Hypothalamus (tissue), 51 donors: ENCODE measurements around the gene SLC41A3.
"Not testable (repeated sequence)": the region's sequence is repeated elsewhere in the genome, so short reads cannot be mapped to it uniquely, and the experiment has no call there.

Experiments used
- DNase-seq, 51 donors: peaks; one replicate each; lab custom pipeline; 2025; lab: John Stamatoyannopoulos, UW

SLC41A3 gene

DNA sequence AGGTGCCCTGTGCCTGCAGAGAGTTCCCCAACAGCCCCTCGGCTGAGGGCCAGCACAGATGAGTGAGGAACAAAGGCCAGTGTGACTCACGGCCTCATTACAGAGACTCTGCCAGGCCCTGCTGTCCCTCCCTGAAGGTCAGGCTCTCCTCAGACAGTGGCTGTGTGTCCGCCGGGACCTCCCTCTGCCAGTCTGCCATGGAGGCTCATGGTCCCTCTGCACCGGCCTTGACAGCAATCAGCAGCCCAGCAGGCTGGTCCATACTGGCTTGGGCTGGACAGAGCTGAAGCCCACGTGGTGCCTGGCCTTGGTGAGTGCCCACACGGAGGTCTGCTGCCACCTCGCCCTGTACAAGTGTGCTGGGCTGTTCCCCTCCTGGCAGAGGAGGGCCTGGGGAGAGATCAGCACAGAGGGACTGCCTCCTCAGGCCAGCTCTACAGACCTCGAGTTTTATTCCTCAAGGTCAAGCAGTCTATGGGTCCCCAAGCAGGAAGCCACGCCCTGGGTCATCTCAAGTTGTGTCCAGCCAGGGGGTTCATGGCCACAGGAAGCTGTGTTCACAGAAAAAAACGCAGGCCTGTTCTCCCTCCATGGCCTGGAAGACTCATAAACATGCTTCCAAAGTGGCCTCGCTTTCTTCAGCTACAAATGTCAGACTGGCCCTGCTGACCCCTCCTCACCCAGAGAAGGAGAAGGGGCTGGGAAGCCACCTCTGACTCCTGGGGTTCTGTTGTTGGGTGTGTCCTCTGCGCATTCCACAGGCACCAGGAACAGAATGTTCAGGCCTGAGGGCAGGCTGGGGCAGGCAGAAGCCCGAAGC is 27.0 kb downstream of the SLC41A3 start:
- peak in 21 of 51 donors; percentile 14 to 79 (median 29) for DNase-seq

DNA sequence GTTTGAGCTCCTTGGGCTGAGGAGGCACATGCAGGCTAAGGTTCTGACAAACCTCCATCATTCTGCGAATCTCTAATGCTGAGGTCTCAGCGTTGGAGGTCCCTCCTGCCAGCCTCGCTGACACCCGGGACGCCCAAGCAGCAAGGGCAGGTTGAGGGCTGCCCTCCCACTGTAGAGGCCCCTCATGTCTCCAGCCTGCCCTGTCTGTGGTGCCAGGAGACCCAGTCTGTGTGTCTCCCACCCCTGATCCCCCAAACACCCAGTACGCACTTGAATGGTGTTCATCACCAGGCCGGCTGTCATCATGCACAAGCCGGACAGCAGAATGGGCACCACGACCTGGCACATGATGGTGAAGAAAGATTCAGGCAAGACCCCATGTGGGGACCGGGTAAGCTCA is 27.8 kb downstream of the SLC41A3 start:
- DNase-seq = no peak

DNA sequence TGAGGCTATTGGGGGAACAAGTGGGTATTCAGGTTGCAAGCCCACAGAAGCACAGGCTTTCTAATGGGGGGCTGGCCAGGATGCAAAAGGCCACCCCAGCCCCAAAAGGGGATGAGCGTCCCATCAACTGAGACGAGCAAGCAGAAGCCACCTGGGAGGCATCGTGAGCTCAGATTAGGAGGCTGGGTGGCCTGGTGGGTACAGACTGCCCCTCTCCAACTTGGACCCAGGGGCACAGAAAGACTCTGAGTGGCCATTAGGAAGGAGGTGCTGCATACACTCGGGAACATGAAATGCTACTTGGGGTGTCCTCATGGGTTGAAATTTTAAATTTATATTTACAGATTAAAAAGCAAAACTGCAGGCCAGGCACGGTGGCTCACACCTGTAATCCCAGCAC is 29.1 kb downstream of the SLC41A3 start:
- no peak for DNase-seq

DNA sequence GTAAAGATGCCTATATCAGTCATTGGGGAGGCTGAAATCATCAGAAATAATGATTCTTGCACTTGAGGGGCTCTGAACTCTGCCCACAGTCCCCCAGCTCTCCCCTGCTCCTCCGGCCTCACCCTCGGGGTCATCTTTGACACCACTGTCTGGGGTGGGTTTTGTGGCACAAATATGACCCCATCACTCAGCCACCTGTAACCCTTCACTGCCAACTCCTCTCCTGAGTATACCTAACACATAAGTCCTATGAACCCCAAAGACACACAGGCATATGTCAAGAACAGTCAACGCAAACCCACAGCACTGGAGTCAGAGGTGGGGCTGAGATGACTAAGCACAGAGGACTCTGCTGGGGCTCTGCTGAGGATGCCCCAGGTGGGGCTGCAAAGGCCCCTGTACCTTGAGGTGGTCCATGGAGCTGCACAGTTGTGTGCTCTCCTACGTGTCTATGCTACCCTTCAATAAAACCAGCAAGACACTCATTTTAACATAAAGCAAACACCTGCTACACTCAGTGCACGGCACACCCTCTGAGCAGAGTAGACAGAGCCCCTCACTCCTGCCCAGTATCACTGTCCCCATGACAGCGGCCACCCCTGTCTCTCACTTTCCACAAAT is 29.9 kb downstream of the SLC41A3 start:
- DNase-seq = no peak

DNA sequence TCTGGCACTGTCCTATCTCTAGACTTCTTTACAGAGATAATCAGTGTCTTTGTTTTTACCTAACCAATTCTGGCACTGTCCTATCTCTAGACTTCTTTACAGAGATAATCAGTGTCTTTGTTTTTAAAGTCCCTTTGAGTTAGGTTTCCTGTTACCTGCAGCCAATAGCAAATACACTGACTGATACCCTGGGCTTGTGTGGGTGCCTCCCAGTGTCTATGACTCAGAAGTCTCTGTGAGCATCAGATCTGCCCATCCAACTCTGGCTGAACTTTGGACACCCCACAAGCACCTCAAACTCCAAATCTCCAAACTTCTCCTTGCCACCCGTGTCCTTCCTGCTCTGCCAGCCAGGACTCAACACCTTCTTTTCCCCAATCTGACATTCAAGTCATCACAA is 30.4 kb downstream of the SLC41A3 start:
- DNase-seq = no peak

DNA sequence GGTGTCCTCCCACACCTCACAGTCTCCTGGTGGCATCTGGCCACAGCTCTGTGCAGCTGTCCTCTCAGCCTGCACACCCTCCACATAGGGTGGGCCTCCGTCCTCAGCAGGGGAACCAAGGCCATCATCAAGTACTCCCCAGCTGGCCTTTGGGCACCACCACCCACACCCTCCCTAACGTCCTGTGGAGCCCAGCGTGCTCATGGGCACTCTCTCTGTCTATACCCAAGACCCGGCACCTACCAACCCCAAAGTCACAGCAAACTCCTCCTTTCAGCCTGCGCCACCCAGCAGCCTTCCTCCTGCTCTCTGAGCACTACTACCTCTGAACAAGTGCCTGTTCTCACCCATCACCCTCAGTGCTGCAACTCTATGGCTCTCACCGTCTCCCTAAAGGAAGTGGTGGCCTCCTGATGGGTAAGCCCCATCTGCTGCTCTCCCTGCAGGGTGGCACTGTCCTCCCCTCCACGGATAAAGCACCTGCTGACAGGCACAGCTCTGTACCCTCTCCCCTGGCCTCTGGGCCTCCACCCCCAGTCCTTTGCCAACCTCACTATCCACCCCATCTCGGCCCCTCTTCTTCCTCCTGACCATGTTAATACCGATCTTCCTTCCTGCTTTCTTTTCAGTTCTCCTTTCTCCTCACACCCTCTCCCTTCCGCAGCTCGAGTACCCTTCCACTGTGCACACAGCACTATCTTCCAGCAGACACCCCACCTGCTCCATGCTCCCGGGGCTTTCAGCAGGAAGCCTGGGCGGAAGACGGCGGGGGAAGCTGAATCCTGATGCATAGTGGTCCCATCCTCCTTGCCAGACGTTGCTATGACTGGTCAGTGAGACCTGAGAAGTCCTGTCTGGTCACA is 31.5 kb downstream of the SLC41A3 start:
- no peak for DNase-seq

DNA sequence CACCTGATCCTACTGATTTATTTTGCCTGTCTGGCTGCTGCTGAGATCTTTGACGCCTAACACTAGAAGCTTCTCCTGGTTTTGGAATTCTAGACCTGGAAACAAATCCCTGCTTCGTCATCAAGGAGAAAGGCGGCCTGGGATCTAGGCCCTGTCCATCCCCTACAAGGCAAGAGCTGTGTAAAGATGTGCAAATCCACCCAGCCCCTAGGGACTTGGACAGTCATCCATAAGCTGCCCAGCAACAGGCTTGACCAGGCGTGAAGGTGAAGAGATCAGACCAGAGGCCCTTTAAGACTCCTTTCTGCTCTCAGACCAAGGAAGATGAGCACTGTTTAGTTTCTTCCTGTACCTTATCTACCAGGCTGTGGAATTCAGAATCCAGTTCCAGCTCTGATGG is 32.2 kb downstream of the SLC41A3 start:
- DNase-seq = no peak

DNA sequence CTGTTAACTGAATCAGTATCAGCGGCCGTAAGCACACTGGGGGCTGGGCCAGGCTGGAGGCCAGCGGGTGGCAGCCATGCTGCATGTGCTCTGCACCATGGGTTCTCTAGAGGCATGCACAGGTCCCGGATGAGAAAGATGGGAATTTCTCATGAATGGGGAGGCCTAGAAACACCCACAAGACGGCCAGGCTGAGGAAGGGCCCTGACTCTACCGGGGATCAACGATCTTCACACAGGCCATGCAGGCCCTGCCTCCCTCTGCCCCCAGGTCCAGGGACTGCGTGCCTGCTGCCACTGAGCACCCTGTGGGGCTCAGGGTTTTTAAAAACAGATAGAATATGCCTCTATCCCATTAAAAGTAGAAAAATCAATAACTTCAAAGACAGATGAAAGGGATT is 32.7 kb downstream of the SLC41A3 start:
- DNase-seq = no peak

DNA sequence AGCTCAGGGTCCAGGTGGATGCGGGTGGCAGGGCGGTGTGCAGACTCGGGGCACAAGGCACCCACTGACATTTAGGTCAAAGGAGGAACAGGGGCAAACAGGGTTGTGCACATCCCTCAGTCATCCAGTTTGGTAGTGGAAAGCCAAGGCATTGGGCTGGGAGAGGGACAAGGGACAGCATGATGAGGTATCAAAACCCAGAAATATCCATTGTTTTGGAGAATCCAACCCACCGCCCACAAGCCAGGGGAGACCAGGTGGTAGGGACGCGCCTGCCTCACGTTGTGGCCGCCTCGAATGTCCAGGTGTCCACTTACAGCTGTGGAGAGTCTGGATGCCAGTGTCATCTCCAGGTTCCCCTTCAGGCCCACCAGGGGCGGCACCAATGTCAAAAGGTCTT is 33.3 kb downstream of the SLC41A3 start:
- no peak for DNase-seq

DNA sequence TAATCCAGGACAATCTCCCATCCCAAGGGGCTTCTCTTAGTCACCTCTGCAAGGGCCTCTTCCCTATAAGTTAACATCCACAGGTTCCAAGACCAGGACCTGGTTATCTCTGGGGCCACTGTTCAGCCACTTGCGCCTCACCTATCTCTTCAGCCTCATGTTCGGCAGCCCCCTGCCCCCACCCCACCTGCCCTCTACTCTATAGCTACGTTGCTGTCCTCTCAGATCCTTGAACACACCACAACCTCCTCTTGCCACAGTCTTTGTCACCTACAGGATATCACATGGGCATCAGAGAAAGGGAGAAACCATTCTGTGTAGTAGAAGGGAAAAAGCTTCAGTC is 33.9 kb downstream of the SLC41A3 start:
- DNase-seq = no peak

DNA sequence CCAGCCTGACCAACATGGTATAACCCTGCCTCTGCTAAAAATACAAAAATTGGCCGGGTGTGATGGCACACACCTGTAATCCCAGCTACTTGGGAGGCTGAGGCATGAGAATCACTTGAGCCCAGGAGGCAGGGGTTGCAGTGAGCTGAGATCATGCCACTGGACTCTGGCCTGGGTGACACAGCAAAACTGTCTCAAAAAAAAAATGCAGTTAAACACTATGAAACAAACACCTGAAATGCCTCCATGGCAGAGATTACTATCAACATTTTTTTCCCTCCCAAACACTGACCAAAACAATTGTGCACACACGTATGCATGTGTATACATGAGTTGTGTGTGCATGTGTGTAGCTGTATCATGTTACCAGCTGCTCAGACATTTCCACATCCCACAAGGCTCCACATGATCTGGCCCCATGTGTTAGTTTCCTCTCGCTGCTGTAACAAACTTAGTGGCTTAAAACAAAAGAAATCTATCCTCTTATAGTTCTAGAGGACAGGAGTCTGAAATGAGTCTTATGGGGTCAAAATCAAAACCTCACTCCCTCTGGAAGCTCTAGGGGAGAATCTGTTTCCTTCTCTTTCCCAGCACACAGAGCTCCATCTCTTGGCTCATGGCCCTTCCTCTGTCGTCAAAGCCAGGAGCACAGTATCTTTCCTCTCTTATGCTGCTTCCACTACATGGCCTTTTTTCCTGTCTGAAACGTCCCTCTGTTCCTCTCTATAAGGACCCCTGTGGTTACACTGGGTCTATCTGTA is 34.5 kb downstream of the SLC41A3 start:
- no peak for DNase-seq

DNA sequence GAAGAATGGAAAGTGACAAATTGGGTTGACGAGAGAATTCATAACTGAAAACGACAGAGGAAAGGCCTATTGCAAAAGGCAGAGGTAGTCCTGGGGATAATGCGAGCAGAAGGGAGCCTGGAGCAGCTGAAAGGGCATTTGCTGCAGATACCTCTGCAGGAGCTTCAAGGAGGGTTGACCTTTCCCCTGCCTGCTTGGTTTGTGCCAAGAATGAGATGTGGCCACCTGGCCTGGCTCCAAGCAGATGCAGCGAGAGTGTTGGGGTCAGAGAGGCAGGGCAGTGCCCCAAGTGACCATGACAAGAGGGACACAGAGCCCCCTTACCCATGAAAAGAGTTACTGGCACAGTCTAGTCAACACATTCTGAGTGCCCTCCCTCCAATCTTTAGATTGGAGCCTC is 43.5 kb downstream of the SLC41A3 start:
- DNase-seq = no peak

DNA sequence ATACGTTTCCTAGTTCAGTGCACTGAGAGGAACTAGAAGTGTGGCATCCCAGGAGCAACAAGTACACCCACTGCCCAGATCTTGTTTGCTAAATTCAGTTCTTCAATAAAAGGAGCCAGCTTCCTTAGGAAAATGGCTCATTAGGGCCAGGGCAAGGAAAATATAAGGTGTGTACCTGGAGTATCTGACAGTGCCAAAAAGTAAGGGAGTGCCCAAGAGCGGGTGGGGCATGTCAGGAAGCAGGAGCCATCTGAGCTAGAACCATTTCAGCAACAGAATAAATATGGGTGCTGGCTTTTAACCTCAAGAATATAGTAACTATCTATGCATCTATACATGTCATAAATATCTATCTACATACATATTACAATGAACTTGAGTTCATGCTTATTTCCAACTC is 44.1 kb downstream of the SLC41A3 start:
- DNase-seq = no peak

DNA sequence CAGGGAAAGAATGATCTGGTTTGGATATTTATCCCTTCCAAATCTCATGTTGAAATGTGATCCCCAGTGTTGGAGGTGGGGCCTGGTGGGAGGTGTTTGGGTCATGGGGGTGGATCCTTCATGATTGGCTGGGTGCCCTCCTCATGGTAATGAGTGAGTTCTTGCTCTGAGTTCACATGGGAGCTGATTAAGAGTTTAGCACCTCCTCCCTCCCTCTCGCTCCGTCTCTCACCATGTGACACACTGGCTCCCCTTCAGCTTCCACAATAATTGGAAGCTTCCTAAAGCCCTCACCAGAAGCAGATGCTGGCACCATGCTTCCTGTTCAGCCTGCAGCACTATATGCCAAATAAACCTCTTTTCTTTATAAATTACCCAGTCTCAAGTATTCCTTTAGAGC is 45.1 kb downstream of the SLC41A3 start:
- DNase-seq = not testable (repeated sequence)

DNA sequence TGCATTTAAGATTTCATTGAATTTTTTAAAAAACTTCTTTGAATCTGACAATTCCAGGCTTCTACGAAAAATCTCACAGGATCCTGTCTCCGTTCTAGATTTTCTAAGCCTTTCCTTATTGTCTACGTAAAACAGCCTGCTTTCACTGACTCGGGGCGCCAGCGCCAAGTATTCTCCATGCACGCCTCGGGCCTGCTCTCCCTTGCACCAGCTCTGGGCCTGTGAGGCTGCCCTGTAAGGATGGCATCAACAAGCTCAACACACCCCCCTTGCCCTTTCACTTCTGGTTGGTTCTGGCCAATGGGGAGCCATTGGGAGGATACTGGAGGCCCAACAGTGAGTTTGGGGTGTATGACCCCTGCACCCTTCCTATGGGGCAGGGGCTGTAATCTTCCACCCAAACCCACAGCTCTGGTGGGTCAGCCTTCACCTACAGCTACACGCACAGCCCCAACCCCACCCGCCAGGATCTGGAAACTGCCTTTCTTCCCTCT is 47.8 kb downstream of the SLC41A3 start:
- DNase-seq = no peak

DNA sequence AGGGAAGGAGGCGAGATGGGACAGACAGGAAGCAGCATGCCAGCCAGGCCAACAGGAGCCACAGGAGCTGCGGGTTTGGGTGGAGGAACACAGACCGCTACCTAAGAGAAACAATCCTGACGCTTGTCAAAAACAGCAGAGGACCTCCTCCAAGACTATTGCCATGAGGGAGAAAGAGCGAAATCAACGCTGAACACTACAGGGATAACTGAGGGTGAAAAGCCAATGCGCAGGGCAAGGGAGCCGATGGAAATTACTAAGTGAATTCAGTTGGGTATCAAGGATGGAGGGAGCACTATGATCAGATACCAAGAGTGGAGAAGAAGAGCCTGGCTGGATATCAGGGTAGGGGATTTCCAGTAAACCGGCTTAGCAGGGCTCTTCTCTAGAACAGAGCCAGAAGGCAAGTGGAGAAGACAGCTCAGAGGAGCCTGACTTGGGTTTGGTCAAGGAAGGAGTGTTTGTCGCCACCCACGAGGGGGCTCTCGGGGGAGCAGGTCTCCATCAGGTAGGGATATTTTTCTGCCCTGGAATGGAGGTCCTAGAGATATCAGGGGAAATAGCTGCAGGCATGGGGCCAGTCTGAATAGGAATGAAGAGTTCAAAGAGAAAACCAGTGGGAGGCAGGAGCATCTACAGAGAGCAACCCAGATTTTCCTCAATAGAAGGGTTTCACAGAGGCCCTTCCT is 48.4 kb downstream of the SLC41A3 start:
- no peak for DNase-seq

DNA sequence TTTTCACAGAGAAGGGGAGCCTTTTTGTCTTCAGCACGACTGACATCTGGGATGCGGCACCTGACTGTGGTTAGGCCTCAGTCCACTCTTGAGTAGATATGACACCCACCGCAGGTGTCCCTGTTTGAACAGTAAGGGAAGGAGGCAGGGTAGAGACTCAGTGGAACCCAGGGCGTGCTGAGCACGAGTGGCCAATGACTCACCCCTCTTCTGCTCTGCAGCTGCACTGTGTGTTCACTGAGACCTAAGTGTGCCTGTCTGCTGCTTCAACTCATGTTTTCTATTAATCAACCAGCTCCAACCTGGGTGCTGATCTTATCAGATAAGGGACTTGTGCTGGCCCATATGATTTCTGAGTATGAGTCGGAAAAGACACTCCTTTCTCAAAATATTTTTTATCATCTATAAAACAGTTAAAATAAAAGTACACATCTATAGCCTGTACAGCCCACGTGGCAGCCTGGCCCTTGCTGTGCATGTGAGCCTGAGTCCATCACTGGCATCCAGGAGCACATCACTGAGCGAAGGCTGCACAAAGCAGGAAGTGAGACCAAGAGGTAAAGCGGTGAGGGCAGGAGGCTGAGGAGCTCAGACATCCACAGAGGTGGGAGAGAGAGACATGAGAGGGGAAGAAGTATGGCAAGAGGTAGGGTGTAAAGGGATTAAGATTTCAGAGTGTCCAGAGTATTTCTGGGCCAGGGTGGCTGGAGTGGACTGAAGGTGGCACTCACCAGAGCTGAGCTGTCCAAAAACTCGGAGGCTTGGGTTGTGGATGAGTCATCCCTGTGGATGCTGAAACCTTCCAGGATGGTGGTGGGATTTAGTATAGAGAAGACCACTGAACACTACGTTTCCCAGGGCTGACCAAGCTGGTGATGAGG is 49.2 kb downstream of the SLC41A3 start:
- no peak for DNase-seq

DNA sequence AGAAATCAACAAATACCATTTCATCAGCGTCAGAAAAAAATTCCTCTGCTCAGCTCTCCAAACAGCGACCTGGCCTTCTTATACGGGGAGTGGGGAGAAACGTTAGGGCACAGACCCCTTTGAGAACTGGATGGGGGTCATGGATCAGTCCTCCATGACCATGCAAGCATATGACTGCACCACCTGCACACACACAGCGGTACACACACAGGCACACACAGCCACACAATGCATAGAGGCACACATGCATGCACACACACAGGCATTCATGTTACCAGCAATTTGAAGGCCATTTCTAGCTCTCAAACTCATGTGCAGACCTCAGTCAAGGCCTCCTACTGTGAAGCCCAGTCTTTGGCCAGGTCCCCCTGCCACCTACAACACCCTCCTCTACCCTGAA is 50.2 kb downstream of the SLC41A3 start:
- DNase-seq = no peak
